GM23338 (cell line): Measurements from ENCODE around the gene CAV2. TPM values are rescaled to one million over a fixed set of nuclear protein-coding genes. Genes with fewer than 3 reads are reported as not detected.

Source experiments
- ATAC-seq: fragments of 200-7000 bp; cut with Tn5 transposase; 3 replicates; pipeline ENCODE4 v1.9.1; 2020
- DNase-seq: peaks from one replicate; pipeline ENCODE4 v3.0.0-alpha.2; 2015; ENCODE audit warnings: low spot score
- H2AFZ ChIP-seq: fragments of 200-600 bp; sonication (generic); 2 replicates; pipeline ENCODE4 v1.8.0; 2016; ENCODE audit warnings: antibody characterized with exemption, mild to moderate bottlenecking, moderate library complexity
- H3F3A ChIP-seq: fragments of 200-600 bp; sonication (generic); replicated peaks from 2 replicates; pipeline ENCODE4 v1.8.0; 2017; ENCODE audit warnings: antibody characterized with exemption, mixed run types, low read depth
- H3K27ac ChIP-seq: fragments of 200-600 bp; sonication (generic); 2 replicates; pipeline ENCODE4 v1.6.1; 2016; ENCODE audit warnings: low read depth
- H3K27me3 ChIP-seq: fragments of 200-600 bp; sonication (generic); 2 replicates; pipeline ENCODE4 v1.8.0; 2016; ENCODE audit warnings: mild to moderate bottlenecking, mixed run types, moderate library complexity; ENCODE audit not compliant: insufficient read depth
- H3K36me3 ChIP-seq: fragments of 200-600 bp; sonication (generic); 2 replicates; pipeline ENCODE4 v1.8.0; 2016; ENCODE audit warnings: mild to moderate bottlenecking; ENCODE audit not compliant: insufficient read depth
- H3K4me1 ChIP-seq: fragments of 200-600 bp; sonication (generic); 2 replicates; pipeline ENCODE4 v1.8.0; 2016; ENCODE audit warnings: mild to moderate bottlenecking, moderate library complexity; ENCODE audit not compliant: insufficient read depth
- H3K4me2 ChIP-seq: fragments of 200-600 bp; sonication (generic); 2 replicates; pipeline ENCODE4 v1.7.1; 2017; ENCODE audit warnings: mixed run types
- H3K4me3 ChIP-seq: fragments of 200-600 bp; sonication (generic); 2 replicates; pipeline ENCODE4 v1.6.1; 2016; ENCODE audit warnings: mixed run types
- H3K79me2 ChIP-seq: fragments of 200-600 bp; sonication (generic); replicated peaks from 2 replicates; pipeline ENCODE4 v1.8.0; 2017; ENCODE audit warnings: mild to moderate bottlenecking; ENCODE audit not compliant: insufficient read depth
- H3K9me2 ChIP-seq: fragments of 200-600 bp; sonication (generic); 2 replicates; pipeline ENCODE4 v1.8.0; 2017; ENCODE audit not compliant: insufficient read depth
- H4K20me1 ChIP-seq: fragments of 200-600 bp; sonication (generic); replicated peaks from 2 replicates; pipeline ENCODE4 v1.8.0; 2017; ENCODE audit warnings: mild to moderate bottlenecking; ENCODE audit not compliant: insufficient read depth
- H3K27ac Mint-ChIP-seq: 2 replicates; pipeline ENCODE4 v1.8.0; 2020; ENCODE audit warnings: inconsistent platforms, mild to moderate bottlenecking, moderate library complexity, mixed read lengths
- H3K27me3 Mint-ChIP-seq: 3 replicates; pipeline ENCODE4 v1.8.0; 2022; ENCODE audit warnings: low read depth, mild to moderate bottlenecking, moderate library complexity, mixed read lengths, inconsistent platforms; ENCODE audit not compliant: insufficient read depth, poor library complexity
- H3K36me3 Mint-ChIP-seq: 3 replicates; pipeline ENCODE4 v1.8.0; 2021; ENCODE audit warnings: low read depth, mild to moderate bottlenecking, inconsistent platforms, moderate library complexity, mixed read lengths
- H3K4me1 Mint-ChIP-seq: 3 replicates; pipeline ENCODE4 v1.8.0; 2020; ENCODE audit warnings: mild to moderate bottlenecking, inconsistent platforms, mixed read lengths
- H3K4me3 Mint-ChIP-seq: 3 replicates; pipeline ENCODE4 v1.8.0; 2021; ENCODE audit warnings: moderate library complexity, mild to moderate bottlenecking, inconsistent platforms, mixed read lengths
- H3K9me3 Mint-ChIP-seq: 3 replicates; pipeline ENCODE4 v1.8.0; 2020; ENCODE audit warnings: moderate library complexity, mild to moderate bottlenecking, inconsistent platforms, mixed read lengths
- CREB1 ChIP-seq: fragments of 250-450 bp; sonication (Bioruptor Pico); IDR thresholded peaks from 2 replicates; pipeline ENCODE4 v1.5.0; 2020; ENCODE audit warnings: low read depth, mild to moderate bottlenecking, moderate library complexity
- CTCF ChIP-seq, 2 experiments: fragments of 200-600 bp in 1 of 2; sonication (generic) in 1 of 2; conservative IDR thresholded peaks; 2 replicates each; pipeline versions ENCODE4 v1.5.1 to v1.6.1; 2016 to 2017; ENCODE audit warnings: antibody characterized with exemption in 2 of 2, low read depth in 2 of 2, mild to moderate bottlenecking in 2 of 2, moderate library complexity in 1 of 2
- ETS1 ChIP-seq: IDR thresholded peaks from 2 replicates; pipeline ENCODE4 v1.6.1; 2016; ENCODE audit warnings: antibody characterized with exemption
- EZH2 ChIP-seq: fragments of 200-600 bp; sonication (generic); IDR thresholded peaks from one replicate; pipeline ENCODE4 v1.8.0; 2017; ENCODE audit warnings: antibody characterized with exemption, mild to moderate bottlenecking, low read depth; ENCODE audit not compliant: unreplicated experiment
- JUNB ChIP-seq: IDR thresholded peaks from one replicate; pipeline ENCODE4 v1.6.1; 2016; ENCODE audit warnings: antibody characterized with exemption; ENCODE audit not compliant: unreplicated experiment
- NANOG ChIP-seq: IDR thresholded peaks from 2 replicates; pipeline ENCODE4 v1.6.1; 2016; ENCODE audit warnings: antibody characterized with exemption, borderline replicate concordance
- POLR2AphosphoS5 ChIP-seq: IDR thresholded peaks from 2 replicates; pipeline ENCODE4 v1.6.1; 2016; ENCODE audit warnings: antibody characterized with exemption, low read depth
- REST ChIP-seq: IDR thresholded peaks from one replicate; pipeline ENCODE4 v1.6.1; 2018; ENCODE audit warnings: antibody characterized with exemption; ENCODE audit not compliant: unreplicated experiment
- STAT1 ChIP-seq: IDR thresholded peaks from one replicate; pipeline ENCODE4 v1.6.1; 2016; ENCODE audit warnings: antibody characterized with exemption; ENCODE audit not compliant: unreplicated experiment
- ZNF331 ChIP-seq: fragments of 250-450 bp; sonication (Bioruptor Pico); IDR thresholded peaks from 2 replicates; pipeline ENCODE4 v1.5.0; 2020; ENCODE audit warnings: low read depth, mild to moderate bottlenecking, moderate library complexity
- polyA plus RNA-seq: library from polyadenylated mRNA; unstranded; fragments of >200 nt; fragmentation: Nextera tagmentation; extraction: Ambion mirVana; gene quantifications from 2 replicates; pipeline ENCODE4 v1.2.1, GENCODE V29; 2016
- total RNA-seq: library from RNA; depleted of rRNA; stranded (reverse); fragments of >200 nt; shearing (Covaris generic); gene quantifications from 2 replicates; pipeline ENCODE4 v1.2.3, GENCODE V29; 2014

The CAV2 gene
- total and polyA plus RNA-seq, 2 experiments from 2014 or later = 4.2 to 6.6 TPM

DNA sequence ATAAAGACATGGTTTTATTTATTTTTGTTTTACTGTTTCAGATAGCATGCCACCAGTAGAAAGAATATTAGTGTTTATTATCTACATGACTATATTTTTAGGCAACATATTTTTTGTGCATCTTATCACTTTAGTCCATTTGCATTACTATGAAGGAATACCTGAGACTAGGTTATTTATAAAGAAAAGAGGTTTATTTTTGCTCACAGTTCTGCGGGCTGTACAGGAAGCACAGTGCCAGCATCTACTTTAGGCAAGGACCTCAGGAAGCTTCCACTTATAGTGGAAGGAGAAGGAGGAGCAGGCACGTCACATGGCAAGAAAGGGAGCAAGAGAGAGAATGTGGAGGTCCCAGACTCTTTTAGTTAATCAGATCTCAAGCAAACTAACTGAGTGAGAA, 5.7 kb downstream of the CAV2 start:
- DNase-seq = no peak
- Histone ChIP-seq H2AFZ (no peak overlapping the region), H3K4me1 (peaks cover 11% of the 10 kb centered on the region), H3K36me3 (no peaks in the 10 kb centered on the region), H3K9me2 (no peaks in the 10 kb centered on the region), H3K79me2 (no peaks in the 10 kb centered on the region), H4K20me1 (no peaks in the 10 kb centered on the region), H3K27me3 (peaks cover 20% of the 10 kb centered on the region), H3F3A (peaks cover 6% of the 10 kb centered on the region; the same call in 1 of the 2 replicates), H3K4me2 (no peak overlapping the region), H3K27ac (no peak overlapping the region), H3K4me3 (no peak overlapping the region)
- H3K27me3 Mint-ChIP-seq = peaks cover 12% of the 10 kb centered on the region
- H3K36me3 Mint-ChIP-seq = no peaks in the 10 kb centered on the region
- TF ChIP-seq CTCF (conservative IDR thresholded peaks at IDR 0.05; ENCODE audit: low read depth in 2 of 2) (no peak), JUNB (no peak), STAT1 (no peak), CREB1 (CRISPR knock-in tag) (no peak), NANOG (no peak), EZH2 (no peak), ETS1 (no peak), REST (no peak), POLR2AphosphoS5 (no peak)
- no peak overlapping the region for H3K4me3 Mint-ChIP-seq
- no peak for ATAC-seq
- H3K9me3 Mint-ChIP-seq = no peaks in the 10 kb centered on the region
- H3K27ac Mint-ChIP-seq = no peak overlapping the region
- H3K4me1 Mint-ChIP-seq = peaks cover 11% of the 10 kb centered on the region

- no peak overlapping the region for H3K4me3 Mint-ChIP-seq
- no peak overlapping the region for H2AFZ ChIP-seq
- no peak overlapping the region for H3K4me2 ChIP-seq
- DNase-seq (no peak), ATAC-seq (no peak)
- no peaks in the 10 kb centered on the region for H3K79me2 ChIP-seq
- no peaks in the 10 kb centered on the region for H3K36me3 ChIP-seq
- H4K20me1 ChIP-seq = no peaks in the 10 kb centered on the region
- no peaks in the 10 kb centered on the region for H3K9me2 ChIP-seq
- no peak overlapping the region for H3K27ac Mint-ChIP-seq
- peaks cover 7% of the 10 kb centered on the region for H3K4me1 ChIP-seq
- H3K27ac ChIP-seq = no peak overlapping the region
- no peaks in the 10 kb centered on the region for H3K36me3 Mint-ChIP-seq
- H3K9me3 Mint-ChIP-seq = no peaks in the 10 kb centered on the region
- H3F3A ChIP-seq = peaks cover 2% of the 10 kb centered on the region; the same call in 1 of the 2 replicates
- peaks cover 7% of the 10 kb centered on the region for H3K27me3 Mint-ChIP-seq
- H3K4me1 Mint-ChIP-seq = peaks cover 5% of the 10 kb centered on the region
- H3K4me3 ChIP-seq = no peak overlapping the region
- H3K27me3 ChIP-seq = peaks cover 15% of the 10 kb centered on the region
- no peak for TF ChIP-seq REST
- no peak for TF ChIP-seq CTCF (conservative IDR thresholded peaks at IDR 0.05; ENCODE audit: low read depth in 2 of 2)
- TF ChIP-seq STAT1 = no peak
- no peak for TF ChIP-seq EZH2
- TF ChIP-seq ZNF331 = no peak
- no peak for TF ChIP-seq POLR2AphosphoS5
- TF ChIP-seq JUNB = no peak
- TF ChIP-seq CREB1 (CRISPR knock-in tag) = no peak
Observed at GRCh38 chr7:116505823-116506222, 6.3 kb downstream of the CAV2 start.
